Epithelial cell of esophagus (primary cell): ENCODE measurements around the gene PLEKHA6.

Experiments
- DNase-seq: peaks from one replicate; pipeline ENCODE4 v3.0.0; 2010; ENCODE audit warnings: low read depth
- H3K4me3 ChIP-seq: 2 replicates; pipeline ENCODE4 v1.5.1; 2011; ENCODE audit warnings: mild to moderate bottlenecking, low read length, control low read depth
- TF ChIP-seq, protein P1 (sequence below): IDR thresholded peaks from 2 replicates; pipeline ENCODE4 v1.5.1; 2011; ENCODE audit warnings: low read depth, mild to moderate bottlenecking, low read length, control low read depth, inconsistent platforms; ENCODE audit not compliant: insufficient read depth; ENCODE audit errors: missing control alignments

The PLEKHA6 gene

DNA sequence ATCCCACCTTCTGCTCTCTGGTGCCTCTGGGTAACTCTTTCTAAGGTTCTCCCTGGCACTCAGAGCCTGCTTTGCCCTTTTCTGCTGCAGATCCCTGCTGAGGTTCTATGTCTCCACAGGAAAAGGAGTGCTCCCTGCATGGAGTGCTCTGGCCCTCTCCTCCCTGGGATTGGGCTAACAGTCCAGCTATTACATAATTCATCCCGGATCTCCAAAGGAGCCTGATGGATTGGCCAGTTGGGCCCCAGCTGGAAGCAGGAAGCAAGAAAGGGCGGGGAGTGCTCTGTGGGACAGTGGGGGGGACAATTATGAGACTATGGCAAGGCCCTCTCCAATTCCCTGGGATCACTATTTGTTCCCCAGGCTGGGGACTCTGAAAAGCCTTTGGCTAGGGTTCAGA, 94.1 kb downstream of the PLEKHA6 start:
- H3K4me3 ChIP-seq = no peak overlapping the region
- TF ChIP-seq, protein P1, sequence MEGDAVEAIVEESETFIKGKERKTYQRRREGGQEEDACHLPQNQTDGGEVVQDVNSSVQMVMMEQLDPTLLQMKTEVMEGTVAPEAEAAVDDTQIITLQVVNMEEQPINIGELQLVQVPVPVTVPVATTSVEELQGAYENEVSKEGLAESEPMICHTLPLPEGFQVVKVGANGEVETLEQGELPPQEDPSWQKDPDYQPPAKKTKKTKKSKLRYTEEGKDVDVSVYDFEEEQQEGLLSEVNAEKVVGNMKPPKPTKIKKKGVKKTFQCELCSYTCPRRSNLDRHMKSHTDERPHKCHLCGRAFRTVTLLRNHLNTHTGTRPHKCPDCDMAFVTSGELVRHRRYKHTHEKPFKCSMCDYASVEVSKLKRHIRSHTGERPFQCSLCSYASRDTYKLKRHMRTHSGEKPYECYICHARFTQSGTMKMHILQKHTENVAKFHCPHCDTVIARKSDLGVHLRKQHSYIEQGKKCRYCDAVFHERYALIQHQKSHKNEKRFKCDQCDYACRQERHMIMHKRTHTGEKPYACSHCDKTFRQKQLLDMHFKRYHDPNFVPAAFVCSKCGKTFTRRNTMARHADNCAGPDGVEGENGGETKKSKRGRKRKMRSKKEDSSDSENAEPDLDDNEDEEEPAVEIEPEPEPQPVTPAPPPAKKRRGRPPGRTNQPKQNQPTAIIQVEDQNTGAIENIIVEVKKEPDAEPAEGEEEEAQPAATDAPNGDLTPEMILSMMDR = no peak
- DNase-seq = no peak

DNA sequence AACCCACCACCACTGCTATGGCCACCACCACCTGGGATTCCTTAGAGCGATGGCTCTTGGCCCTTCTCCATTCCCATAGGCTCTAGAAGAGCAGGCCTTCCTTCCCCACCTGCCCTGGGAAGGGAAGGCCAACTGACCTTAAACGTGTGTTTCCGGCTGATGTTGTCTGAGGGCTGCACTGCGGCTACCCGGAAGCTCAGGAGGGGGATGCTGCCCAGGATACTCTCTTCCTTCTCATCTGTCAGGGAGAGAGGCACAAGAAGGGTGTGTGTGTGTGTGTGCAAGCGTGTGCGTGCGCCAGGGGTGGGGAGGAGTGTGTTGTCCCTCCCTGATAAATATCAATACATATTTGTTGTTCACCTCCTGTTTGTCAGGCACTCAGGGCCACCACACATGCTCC, 94.9 kb downstream of the PLEKHA6 start:
- DNase-seq = no peak
- TF ChIP-seq, protein P1 = no peak
- H3K4me3 ChIP-seq = no peak overlapping the region

DNA sequence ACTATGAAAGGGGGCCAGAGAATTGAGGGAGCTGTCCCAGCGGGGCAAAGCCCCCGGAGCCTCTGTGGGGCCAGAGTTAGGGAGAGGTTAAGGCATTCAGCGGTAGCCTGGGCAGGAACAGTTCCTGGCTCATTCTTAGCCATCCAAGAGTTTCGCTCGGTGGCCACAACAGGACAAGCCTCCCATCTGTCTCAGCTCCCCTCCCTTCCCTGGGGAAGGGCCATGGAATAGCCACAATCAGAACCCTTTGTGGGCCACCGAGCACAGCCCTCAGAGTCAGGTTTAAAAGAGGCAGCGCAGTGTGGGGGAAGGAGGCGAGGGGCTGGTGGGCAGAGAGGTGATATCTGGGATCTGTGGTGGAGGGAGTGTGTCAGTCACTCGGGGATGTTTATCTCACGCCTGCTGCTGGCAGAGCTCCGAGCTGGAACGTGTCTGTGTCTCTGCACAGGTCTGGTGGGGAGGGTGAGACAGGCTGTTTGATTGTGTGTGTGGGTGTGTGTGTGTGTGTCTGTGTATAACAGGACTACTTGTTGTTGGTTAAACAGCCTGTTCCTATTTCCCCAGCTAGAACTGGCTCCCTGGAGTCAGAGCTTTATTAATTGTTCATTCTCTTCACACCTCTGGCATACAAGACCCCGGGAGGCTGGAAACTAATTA, 96.3 kb downstream of the PLEKHA6 start:
- TF ChIP-seq, protein P1 = no peak
- no peak overlapping the region for H3K4me3 ChIP-seq
- DNase-seq = no peak

DNA sequence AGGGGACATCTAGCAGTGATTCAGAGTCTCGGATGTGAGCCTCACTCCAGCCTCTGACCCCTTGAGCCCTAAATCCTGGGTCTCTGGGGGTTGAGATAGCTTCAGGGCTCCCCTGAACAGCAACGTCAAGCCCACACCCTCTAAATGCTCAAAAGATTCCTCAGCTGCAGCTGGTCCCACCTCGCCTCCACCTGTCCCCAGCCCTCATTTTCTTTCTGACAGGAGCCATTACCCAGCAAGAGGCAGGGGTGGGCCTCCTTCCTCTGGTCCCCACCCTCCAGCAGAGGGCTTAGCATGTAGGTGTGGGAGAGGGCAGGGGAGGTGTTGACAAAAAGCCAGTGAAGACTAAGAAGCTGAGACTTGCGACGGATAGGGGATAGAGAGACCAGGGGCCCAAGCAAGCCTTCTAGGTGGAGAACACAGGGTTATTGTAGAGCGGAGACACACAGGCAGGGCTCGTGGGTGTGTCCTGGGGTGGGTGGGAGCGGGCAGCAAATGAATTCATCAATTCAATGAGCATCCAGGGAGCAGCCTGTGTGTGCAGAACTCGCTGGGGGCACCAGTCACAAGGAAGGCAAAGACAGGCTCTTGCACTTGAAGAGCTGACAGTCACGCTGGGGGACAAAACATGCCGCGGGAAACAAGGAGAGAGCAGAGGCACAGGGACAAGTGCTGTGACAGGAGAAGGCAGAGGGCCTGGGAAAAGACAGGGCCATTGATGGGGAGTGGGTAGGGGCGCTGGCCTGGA, 97.0 kb downstream of the PLEKHA6 start:
- no peak overlapping the region for H3K4me3 ChIP-seq
- DNase-seq = no peak
- TF ChIP-seq, protein P1 = no peak

DNA sequence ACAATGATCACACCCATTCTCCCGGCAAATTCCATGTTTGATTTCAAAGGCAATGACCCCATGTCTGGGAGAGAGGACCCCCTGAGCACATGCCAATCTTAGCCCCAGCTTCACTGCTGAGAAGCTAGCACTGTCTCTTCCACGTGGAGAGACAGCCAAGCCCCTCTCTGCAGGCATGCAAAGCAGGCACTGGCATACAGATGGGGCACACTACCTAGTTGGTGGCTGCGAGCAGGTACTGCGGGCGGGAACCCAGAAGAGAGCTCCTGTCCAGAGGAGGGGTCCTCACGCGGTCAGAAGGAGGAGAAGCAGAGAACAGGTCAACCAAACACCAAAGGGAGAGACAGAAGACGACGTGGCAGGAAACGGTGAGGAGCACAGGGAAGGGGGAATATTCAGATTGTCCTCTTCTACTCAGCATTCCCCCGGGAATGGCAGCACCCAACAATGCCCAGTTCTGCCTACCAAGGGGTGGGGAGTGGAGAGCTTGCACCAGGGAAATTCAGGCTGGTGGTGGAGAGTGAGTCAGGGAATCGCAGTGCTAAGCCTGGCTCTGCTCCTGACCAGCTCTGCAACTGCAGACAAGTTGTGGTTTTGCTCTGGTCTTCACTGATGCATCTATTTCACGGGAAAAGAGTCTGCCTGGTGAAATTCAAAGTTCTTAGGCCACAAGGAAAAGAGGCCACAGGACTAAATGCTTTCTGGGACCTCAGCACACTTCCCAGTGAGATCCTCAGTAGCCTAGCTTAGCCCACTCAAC, 97.8 kb downstream of the PLEKHA6 start:
- H3K4me3 ChIP-seq = no peak overlapping the region
- TF ChIP-seq, protein P1 = no peak
- DNase-seq = peak; percentile 40

DNA sequence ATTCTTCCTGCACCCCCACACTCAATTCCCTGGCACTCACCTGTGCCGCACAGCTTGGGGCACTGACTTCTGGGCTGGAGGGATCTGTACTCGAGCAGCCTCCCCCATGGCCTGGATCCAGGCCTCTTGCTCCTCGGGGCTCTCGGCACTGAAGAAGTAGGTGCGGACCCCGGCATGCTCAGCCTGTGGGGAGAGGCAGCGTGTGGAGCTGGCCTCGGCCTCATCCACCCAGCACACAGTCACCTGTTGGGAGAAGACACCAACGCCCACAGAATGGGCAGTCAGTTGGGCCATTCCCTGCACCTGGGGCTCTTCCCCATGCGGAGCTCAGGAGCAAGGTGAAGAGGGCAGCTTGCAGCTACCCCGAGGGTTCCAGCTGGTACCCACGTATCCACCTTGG, 98.5 kb downstream of the PLEKHA6 start:
- no peak for DNase-seq
- TF ChIP-seq, protein P1 = no peak
- no peak overlapping the region for H3K4me3 ChIP-seq
